HG02885 (cell line): Measurements from ENCODE around the gene TMEM269.

ENCODE experiments used
- ATAC-seq: cut with Tn5 transposase; IDR thresholded peaks from one replicate; pipeline ENCODE4 v1.9.1; 2021; ENCODE audit warnings: mild to moderate bottlenecking; ENCODE audit not compliant: unreplicated experiment, poor library complexity

The TMEM269 gene

GRCh38 chr1:42784946-42785693 is at the start of gene TMEM269:
TMEM269 (plus strand) TSS chr1:42784991; CDS start chr1:42789894, 4,903 bp downstream.
- ATAC-seq = no peak

- no peak for ATAC-seq
Observed at GRCh38 chr1:42735056-42735455, 49.7 kb upstream of the TMEM269 start.

GRCh38 chr1:42735477-42736105 is 49.2 kb upstream of the TMEM269 start:
- ATAC-seq = no peak

GRCh38 chr1:42736152-42736551 is 48.6 kb upstream of the TMEM269 start:
- ATAC-seq = no peak

GRCh38 chr1:42736571-42737200 is 48.1 kb upstream of the TMEM269 start:
- no peak for ATAC-seq

GRCh38 chr1:42737257-42737656 is 47.5 kb upstream of the TMEM269 start:
- no peak for ATAC-seq

- ATAC-seq = no peak
Observed at GRCh38 chr1:42737986-42738677, 46.7 kb upstream of the TMEM269 start.

- no peak for ATAC-seq
Observed at GRCh38 chr1:42738678-42739226, 46.0 kb upstream of the TMEM269 start.

- no peak for ATAC-seq
Observed at GRCh38 chr1:42739753-42740700, 44.8 kb upstream of the TMEM269 start, which contains the start of gene CLDN19. CLDN19 (minus strand) TSS chr1:42740236; CDS start chr1:42740063, 173 bp downstream.

GRCh38 chr1:42740851-42741580 is 43.8 kb upstream of the TMEM269 start:
- no peak for ATAC-seq

GRCh38 chr1:42741706-42742105 is 43.1 kb upstream of the TMEM269 start:
- ATAC-seq = no peak

GRCh38 chr1:42742141-42742540 is 42.6 kb upstream of the TMEM269 start:
- ATAC-seq = no peak

GRCh38 chr1:42742617-42743316 is 42.0 kb upstream of the TMEM269 start:
- ATAC-seq = no peak

GRCh38 chr1:42743317-42744147 is 41.3 kb upstream of the TMEM269 start:
- ATAC-seq = no peak

- ATAC-seq = no peak
Observed at GRCh38 chr1:42744148-42744413, 40.7 kb upstream of the TMEM269 start.

- no peak for ATAC-seq
Observed at GRCh38 chr1:42745851-42746250, 38.9 kb upstream of the TMEM269 start.

GRCh38 chr1:42746436-42747105 is 38.2 kb upstream of the TMEM269 start:
- ATAC-seq = no peak
